Testis (tissue), 2 donors: ENCODE data around the gene COL4A1.

Experiments used
- CTCF ChIP-seq, 3 experiments: fragments of 450-650 bp in 2 of 3; fragments of 200-600 bp in 1 of 3; sonication (generic) in 1 of 3; IDR thresholded peaks; one replicate each; pipeline ENCODE4 v1.5.1; 2016 to 2019; ENCODE audit warnings: antibody characterized with exemption in 3 of 3, mild to moderate bottlenecking in 2 of 3, moderate library complexity in 1 of 3
- POLR2A ChIP-seq: fragments of 450-650 bp; IDR thresholded peaks from one replicate; pipeline ENCODE4 v1.6.1; 2017; ENCODE audit warnings: antibody characterized with exemption, mild to moderate bottlenecking, moderate library complexity

DNA sequence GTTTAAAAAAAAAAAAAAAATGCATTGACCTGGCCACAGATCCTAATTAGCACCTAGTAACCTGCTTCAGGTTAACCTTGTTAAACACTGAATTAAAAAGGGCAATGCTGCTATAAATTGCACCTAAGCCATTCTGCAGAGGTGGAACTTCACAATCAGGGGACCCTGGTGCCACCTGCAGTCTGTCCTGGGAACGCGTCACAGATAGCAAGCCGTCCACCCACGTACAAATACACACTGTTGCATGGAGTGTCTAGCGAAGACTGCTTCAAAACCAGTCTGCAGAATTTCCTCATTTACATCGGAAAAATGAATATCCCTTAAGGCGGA is 169.3 kb downstream of the COL4A1 start:
- no peak for TF ChIP-seq CTCF (IDR thresholded peaks at IDR 0.05)
- no peak for TF ChIP-seq POLR2A
